Liver (tissue), 9 donors: ENCODE results near the gene TMEM101. TPM values are rescaled to one million over a fixed set of nuclear protein-coding genes. Genes with fewer than 3 reads are reported as not detected.

Experiments used
- DNase-seq: peaks from one replicate; pipeline ENCODE4 v3.0.0-alpha.2; 2017; ENCODE audit warnings: low spot score
- H3K27ac ChIP-seq, 2 donors: one replicate each; pipeline ENCODE4 v1.7.0; 2013; ENCODE audit warnings: inconsistent platforms in 2 of 2, low read length in 2 of 2, control low read depth in 1 of 2, low read depth in 1 of 2, mild to moderate bottlenecking in 1 of 2
- H3K27me3 ChIP-seq, 4 donors: one replicate each; pipeline versions ENCODE4 v1.6.1 to v1.7.0; 2013; ENCODE audit warnings: low read length in 3 of 4, inconsistent platforms in 1 of 4, mild to moderate bottlenecking in 1 of 4, moderate library complexity in 1 of 4; ENCODE audit not compliant: control insufficient read depth in 4 of 4, insufficient read depth in 4 of 4
- H3K36me3 ChIP-seq, 4 donors: one replicate each; pipeline versions ENCODE4 v1.6.1 to v1.7.0; 2013; ENCODE audit warnings: low read length in 3 of 4, mild to moderate bottlenecking in 3 of 4, low read depth in 1 of 4, moderate library complexity in 1 of 4; ENCODE audit not compliant: control insufficient read depth in 4 of 4, insufficient read depth in 3 of 4
- H3K4me1 ChIP-seq, 4 donors: one replicate each; pipeline versions ENCODE4 v1.6.1 to v1.7.0; 2013; ENCODE audit warnings: low read length in 3 of 4, mild to moderate bottlenecking in 3 of 4, moderate library complexity in 1 of 4; ENCODE audit not compliant: control insufficient read depth in 4 of 4, insufficient read depth in 4 of 4
- H3K4me3 ChIP-seq, 3 donors: one replicate each; pipeline versions ENCODE4 v1.6.1 to v1.7.0; 2013; ENCODE audit warnings: low read length in 3 of 3, control low read depth in 1 of 3, low read depth in 1 of 3, mild to moderate bottlenecking in 1 of 3
- H3K9ac ChIP-seq, 2 donors: one replicate each; pipeline ENCODE4 v1.7.0; 2013; ENCODE audit warnings: low read length in 2 of 2, mild to moderate bottlenecking in 2 of 2, moderate library complexity in 2 of 2, control low read depth in 1 of 2, low read depth in 1 of 2
- H3K9me3 ChIP-seq, 4 donors: one replicate each; pipeline versions ENCODE4 v1.6.1 to v1.7.0; 2013; ENCODE audit warnings: low read length in 3 of 4; ENCODE audit not compliant: control insufficient read depth in 4 of 4
- EGR1 ChIP-seq, 2 donors: IDR thresholded peaks; 2 replicates each; pipeline ENCODE4 v1.6.1; 2016 to 2018; ENCODE audit warnings: antibody characterized with exemption in 2 of 2, low read depth in 2 of 2
- FOXA1 ChIP-seq: IDR thresholded peaks from 2 replicates; pipeline ENCODE4 v1.6.1; 2016; ENCODE audit warnings: antibody characterized with exemption
- FOXA2 ChIP-seq: IDR thresholded peaks from 2 replicates; pipeline ENCODE4 v1.6.1; 2016; ENCODE audit warnings: antibody characterized with exemption
- GABPA ChIP-seq, 2 donors: IDR thresholded peaks in 1 of 2; conservative IDR thresholded peaks in 1 of 2; 2 replicates each; pipeline ENCODE4 v1.6.1; 2016; ENCODE audit warnings: antibody characterized with exemption in 2 of 2, mild to moderate bottlenecking in 1 of 2, moderate library complexity in 1 of 2
- HNF4A ChIP-seq, 2 donors: conservative IDR thresholded peaks; 2 replicates each; pipeline ENCODE4 v1.6.1; 2016; ENCODE audit warnings: antibody characterized with exemption in 2 of 2, mild to moderate bottlenecking in 2 of 2
- JUND ChIP-seq, 2 donors: IDR thresholded peaks; 2 replicates each; pipeline ENCODE4 v1.6.1; 2016; ENCODE audit warnings: antibody characterized with exemption in 2 of 2
- RAD21 ChIP-seq, 2 donors: IDR thresholded peaks; 2 replicates each; pipeline ENCODE4 v1.6.1; 2016; ENCODE audit warnings: antibody characterized with exemption in 2 of 2, mild to moderate bottlenecking in 2 of 2
- RXRA ChIP-seq, 2 donors: IDR thresholded peaks; 2 replicates each; pipeline ENCODE4 v1.6.1; 2017 to 2018; ENCODE audit warnings: antibody characterized with exemption in 2 of 2, mild to moderate bottlenecking in 1 of 2
- TAF1 ChIP-seq: conservative IDR thresholded peaks from 2 replicates; pipeline ENCODE4 v1.6.1; 2016; ENCODE audit warnings: antibody characterized with exemption, mild to moderate bottlenecking
- YY1 ChIP-seq: IDR thresholded peaks from 2 replicates; pipeline ENCODE4 v1.6.1; 2016; ENCODE audit warnings: antibody characterized with exemption, mild to moderate bottlenecking
- WGBS: extraction: QIAGEN DNeasy Blood & Tissue Kit; methylation state at CpG from one replicate; pipeline ENCODE4 v1.1.7; 2013; 5-methylcytosine and 5-hydroxymethylcytosine counted together
- polyA plus RNA-seq, 2 donors: library from polyadenylated mRNA; stranded (reverse) in 1 of 2; unstranded in 1 of 2; fragments of 200-250 nt in 1 of 2; fragments of >200 nt in 1 of 2; fragmentation: Nextera tagmentation in 1 of 2; extraction: Ambion mirVana in 1 of 2; gene quantifications; one replicate each; pipeline versions ENCODE4 v1.2.1 to v1.2.3, GENCODE V29; 2013 to 2015
- total RNA-seq, 2 donors: library from RNA; depleted of rRNA; stranded (reverse); fragments of >200 nt; gene quantifications; one replicate each; pipeline ENCODE4 v1.2.3, GENCODE V29; 2014
- TF ChIP-seq, protein P1 (sequence below): IDR thresholded peaks from 2 replicates; pipeline ENCODE4 v1.6.1; 2016; ENCODE audit warnings: antibody characterized with exemption
- TF ChIP-seq, protein P2 (sequence below): IDR thresholded peaks from 2 replicates; pipeline ENCODE4 v1.6.1; 2016; ENCODE audit warnings: antibody characterized with exemption
- TF ChIP-seq, protein P3 (sequence below): IDR thresholded peaks from 2 replicates; pipeline ENCODE4 v1.6.1; 2016; ENCODE audit warnings: antibody characterized with exemption, mild to moderate bottlenecking
- TF ChIP-seq, protein P4 (sequence below): IDR thresholded peaks from 2 replicates; pipeline ENCODE4 v1.6.1; 2016; ENCODE audit warnings: antibody characterized with exemption
- donor health status: healthy.
- donor health status: healthy.
- donor health status: healthy.
- donor health status: healthy.
- donor health status: healthy.

TMEM101 gene
- total and polyA plus RNA-seq, 4 donors, result 12.0 to 25.7 (median 21.4) TPM

DNA sequence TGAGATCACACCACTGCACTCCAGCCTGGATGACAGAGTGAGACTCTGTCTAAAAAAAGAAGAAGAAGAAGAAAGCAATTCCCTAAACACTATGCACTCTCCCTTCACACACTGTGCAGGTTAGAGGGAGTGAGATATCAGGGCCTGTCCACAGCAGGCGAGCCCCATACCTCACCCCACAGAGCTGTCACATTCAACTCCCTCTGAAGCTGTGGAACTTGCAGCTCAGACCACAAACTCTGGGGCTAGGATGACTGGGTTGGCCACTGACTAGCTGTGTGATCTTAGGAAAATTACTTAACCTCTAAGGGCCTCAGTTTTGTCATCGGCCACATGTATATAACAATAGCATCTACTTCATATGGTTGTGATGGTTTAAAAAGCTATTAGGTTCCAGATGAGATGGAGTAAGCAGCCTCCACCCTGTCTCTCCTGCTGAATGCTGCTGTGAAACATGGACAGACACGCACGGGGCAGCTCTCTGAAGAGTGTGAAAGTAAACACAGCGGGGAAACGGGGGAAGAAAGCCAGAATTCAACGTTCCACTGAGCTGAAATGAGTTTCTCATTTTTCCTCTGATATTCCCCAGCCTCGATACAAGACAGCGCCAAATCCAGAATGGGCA is 47.4 kb downstream of the TMEM101 start:
- WGBS, result 67% methylated on average over 9 of the region's 9 CpGs
- no peak overlapping the region for H3K9ac ChIP-seq
- no peak for TF ChIP-seq HNF4A (conservative IDR thresholded peaks at IDR 0.05)
- TF ChIP-seq FOXA2, result no peak
- TF ChIP-seq, protein P1, sequence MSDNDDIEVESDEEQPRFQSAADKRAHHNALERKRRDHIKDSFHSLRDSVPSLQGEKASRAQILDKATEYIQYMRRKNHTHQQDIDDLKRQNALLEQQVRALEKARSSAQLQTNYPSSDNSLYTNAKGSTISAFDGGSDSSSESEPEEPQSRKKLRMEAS, result no peak
- TF ChIP-seq YY1, result no peak
- no peak for TF ChIP-seq FOXA1
- no peak for TF ChIP-seq GABPA (IDR thresholded peaks at IDR 0.05 in 1 of 2, conservative IDR thresholded peaks at IDR 0.05 in 1 of 2)
- no peak for TF ChIP-seq RXRA (IDR thresholded peaks at IDR 0.05)
- TF ChIP-seq TAF1, result no peak
- TF ChIP-seq, protein P2, sequence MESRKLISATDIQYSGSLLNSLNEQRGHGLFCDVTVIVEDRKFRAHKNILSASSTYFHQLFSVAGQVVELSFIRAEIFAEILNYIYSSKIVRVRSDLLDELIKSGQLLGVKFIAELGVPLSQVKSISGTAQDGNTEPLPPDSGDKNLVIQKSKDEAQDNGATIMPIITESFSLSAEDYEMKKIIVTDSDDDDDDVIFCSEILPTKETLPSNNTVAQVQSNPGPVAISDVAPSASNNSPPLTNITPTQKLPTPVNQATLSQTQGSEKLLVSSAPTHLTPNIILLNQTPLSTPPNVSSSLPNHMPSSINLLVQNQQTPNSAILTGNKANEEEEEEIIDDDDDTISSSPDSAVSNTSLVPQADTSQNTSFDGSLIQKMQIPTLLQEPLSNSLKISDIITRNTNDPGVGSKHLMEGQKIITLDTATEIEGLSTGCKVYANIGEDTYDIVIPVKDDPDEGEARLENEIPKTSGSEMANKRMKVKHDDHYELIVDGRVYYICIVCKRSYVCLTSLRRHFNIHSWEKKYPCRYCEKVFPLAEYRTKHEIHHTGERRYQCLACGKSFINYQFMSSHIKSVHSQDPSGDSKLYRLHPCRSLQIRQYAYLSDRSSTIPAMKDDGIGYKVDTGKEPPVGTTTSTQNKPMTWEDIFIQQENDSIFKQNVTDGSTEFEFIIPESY, result no peak
- TF ChIP-seq RAD21 (IDR thresholded peaks at IDR 0.05), result no peak
- TF ChIP-seq EGR1 (IDR thresholded peaks at IDR 0.05; ENCODE audit: low read depth in 2 of 2), result no peak
- TF ChIP-seq, protein P3, sequence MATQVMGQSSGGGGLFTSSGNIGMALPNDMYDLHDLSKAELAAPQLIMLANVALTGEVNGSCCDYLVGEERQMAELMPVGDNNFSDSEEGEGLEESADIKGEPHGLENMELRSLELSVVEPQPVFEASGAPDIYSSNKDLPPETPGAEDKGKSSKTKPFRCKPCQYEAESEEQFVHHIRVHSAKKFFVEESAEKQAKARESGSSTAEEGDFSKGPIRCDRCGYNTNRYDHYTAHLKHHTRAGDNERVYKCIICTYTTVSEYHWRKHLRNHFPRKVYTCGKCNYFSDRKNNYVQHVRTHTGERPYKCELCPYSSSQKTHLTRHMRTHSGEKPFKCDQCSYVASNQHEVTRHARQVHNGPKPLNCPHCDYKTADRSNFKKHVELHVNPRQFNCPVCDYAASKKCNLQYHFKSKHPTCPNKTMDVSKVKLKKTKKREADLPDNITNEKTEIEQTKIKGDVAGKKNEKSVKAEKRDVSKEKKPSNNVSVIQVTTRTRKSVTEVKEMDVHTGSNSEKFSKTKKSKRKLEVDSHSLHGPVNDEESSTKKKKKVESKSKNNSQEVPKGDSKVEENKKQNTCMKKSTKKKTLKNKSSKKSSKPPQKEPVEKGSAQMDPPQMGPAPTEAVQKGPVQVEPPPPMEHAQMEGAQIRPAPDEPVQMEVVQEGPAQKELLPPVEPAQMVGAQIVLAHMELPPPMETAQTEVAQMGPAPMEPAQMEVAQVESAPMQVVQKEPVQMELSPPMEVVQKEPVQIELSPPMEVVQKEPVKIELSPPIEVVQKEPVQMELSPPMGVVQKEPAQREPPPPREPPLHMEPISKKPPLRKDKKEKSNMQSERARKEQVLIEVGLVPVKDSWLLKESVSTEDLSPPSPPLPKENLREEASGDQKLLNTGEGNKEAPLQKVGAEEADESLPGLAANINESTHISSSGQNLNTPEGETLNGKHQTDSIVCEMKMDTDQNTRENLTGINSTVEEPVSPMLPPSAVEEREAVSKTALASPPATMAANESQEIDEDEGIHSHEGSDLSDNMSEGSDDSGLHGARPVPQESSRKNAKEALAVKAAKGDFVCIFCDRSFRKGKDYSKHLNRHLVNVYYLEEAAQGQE, result no peak

DNA sequence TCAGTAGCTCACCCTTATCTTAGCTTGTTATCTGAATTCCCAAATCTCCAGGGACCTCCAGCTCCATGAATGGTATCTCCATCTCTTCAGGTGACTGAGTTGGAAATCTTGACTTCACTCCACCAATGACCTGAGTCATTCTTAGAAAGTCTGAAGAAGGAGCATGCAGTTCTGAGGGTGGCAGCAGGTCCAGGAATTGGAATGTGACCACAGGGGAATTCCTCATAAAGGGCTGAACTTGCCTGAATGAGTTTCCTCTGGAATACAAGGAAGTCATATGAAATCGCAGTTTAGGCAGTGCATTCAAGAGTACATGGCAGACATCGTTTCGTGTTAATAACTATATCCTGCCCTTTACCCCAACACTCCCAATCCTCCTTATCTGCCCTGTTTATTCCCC is 48.5 kb downstream of the TMEM101 start:
- no peak for DNase-seq
- Histone ChIP-seq H3K36me3 (no peaks in the 10 kb centered on the region), H3K27me3 (no peaks in the 10 kb centered on the region), H3K9me3 (no peaks in the 10 kb centered on the region), H3K27ac (no peak overlapping the region), H3K4me3 (no peak overlapping the region), H3K9ac (no peak overlapping the region), H3K4me1 (peaks cover 0 to 14% (median 4%) of the 10 kb centered on the region in 4 donors)
- WGBS, result 79% methylated on average over 3 of the region's 3 CpGs
- TF ChIP-seq, protein P3, result no peak
- TF ChIP-seq YY1 (no peak), RAD21 (IDR thresholded peaks at IDR 0.05) (no peak), JUND (IDR thresholded peaks at IDR 0.05) (no peak), RXRA (IDR thresholded peaks at IDR 0.05) (no peak)
- TF ChIP-seq, protein P4, sequence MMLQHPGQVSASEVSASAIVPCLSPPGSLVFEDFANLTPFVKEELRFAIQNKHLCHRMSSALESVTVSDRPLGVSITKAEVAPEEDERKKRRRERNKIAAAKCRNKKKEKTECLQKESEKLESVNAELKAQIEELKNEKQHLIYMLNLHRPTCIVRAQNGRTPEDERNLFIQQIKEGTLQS, result no peak

More for the DNA sequence above, 47.4 kb downstream of the TMEM101 start:
- Histone ChIP-seq H3K9me3 (no peaks in the 10 kb centered on the region), H3K4me1 (peaks cover 0 to 14% (median 4%) of the 10 kb centered on the region in 4 donors), H3K27ac (no peak overlapping the region), H3K36me3 (no peaks in the 10 kb centered on the region), H3K27me3 (no peaks in the 10 kb centered on the region), H3K4me3 (no peak overlapping the region)
- no peak for DNase-seq
